Activated T-cell treated with anti-CD3 and anti-CD28 coated beads for 48 hours (primary cell): Measurements from ENCODE around the gene FGF21.

Experiments used
- DNase-seq: peaks from one replicate; pipeline ENCODE4 v3.0.0-alpha.2; 2020; ENCODE audit warnings: low read depth

FGF21 gene

DNA sequence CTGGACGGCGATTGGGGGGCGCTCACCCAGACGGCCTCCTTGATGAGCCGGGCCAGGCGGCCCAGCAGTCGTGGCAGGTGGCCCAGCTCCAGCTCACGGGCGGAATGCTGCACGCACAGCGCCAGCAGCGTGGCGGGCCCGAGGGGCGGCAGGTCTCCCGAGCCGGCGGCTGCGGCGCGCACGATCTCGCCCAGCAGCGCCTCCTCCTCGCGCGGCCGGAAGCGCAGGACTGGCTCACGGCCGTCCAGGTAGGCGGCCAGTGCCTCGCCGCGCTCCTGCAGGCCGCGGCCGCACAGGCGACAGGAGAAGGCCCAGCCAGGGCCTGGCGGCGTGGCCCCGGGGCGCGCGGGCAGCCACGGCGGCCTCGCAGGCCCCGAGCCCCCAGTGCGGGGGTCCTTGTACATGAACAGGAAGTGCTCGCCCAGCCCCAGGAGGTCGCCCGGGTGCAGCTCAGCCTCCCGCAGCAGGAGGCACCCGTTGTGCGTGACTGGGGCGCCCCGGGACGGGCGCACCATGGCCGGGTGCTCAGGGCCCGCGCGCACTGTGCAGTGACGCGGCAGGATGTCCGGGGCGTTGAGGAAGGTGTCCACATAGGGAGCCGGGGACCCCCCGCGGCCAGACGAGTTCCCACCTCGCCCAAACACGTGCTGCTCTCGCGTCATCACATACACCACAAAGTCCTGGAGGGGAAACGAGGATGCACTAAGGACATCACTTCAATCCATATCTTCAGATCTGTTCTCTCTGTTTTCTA is 26.2 kb upstream of the FGF21 start:
- no peak for DNase-seq

DNA sequence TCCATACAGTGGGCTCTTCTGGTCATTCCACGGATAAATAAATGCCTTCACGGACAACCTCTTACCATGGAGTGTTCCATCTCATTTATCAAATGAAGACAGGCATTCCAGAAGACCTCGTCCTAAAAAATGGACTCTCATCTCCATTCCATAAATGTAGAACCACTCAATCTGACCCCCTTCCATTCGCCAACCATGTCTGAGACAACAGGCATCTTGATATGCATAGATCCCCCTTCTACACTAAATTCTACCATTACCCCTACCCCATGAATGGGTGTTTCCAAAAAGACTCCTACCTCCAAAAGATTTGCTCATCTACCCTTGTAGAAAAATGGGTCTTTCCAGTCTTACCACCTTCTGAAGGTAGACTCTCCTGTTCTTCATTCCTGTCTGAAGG is 23.9 kb upstream of the FGF21 start:
- DNase-seq, result no peak

DNA sequence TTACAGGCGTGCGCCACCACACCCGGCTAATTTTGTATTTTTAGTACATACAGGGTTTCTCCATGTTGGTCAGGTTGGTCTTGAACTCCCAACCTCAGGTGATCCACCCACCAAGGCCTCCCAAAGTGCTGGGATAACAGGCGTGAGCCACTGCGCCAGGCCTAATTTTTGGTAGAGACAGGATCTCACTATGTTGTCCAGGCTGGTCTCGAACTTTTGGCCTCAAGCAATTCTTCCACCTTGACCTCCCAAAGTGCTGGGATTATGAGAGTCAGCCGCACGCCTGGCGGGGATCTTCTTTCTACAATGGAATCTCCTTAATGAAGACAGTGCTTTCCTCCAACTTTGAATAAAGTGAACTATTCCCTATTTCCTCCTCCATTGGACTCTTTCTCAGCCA is 20.7 kb upstream of the FGF21 start:
- DNase-seq, result no peak

DNA sequence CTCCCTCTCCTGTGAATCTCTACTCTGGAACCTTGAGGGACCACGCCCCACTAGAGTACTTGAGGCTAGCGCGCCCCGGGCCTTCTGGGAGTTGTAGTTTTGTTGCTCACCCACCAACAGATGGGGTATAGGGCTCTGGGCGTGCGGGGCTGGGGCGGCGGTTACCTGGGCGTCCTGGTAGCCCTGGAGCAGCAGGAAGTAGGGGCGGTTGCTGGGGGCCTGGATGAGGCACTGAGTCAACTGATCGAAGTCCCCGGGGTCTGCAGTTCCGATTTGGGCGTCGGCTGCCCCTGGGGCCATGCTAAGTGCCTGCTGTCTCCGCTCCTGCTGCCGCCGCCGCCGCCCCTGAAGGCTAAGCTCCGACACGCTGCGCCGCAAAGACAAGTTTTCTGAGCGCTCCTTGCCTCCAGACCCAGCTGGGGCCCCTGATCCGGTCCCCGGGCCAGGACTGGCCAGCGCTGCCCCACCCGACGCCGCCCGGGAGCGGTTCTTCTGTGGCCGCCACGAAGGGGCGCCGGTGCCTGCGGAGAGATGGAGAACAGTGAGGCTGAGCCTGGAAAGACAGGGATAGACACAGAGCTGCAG is 20.2 kb upstream of the FGF21 start:
- no peak for DNase-seq

DNA sequence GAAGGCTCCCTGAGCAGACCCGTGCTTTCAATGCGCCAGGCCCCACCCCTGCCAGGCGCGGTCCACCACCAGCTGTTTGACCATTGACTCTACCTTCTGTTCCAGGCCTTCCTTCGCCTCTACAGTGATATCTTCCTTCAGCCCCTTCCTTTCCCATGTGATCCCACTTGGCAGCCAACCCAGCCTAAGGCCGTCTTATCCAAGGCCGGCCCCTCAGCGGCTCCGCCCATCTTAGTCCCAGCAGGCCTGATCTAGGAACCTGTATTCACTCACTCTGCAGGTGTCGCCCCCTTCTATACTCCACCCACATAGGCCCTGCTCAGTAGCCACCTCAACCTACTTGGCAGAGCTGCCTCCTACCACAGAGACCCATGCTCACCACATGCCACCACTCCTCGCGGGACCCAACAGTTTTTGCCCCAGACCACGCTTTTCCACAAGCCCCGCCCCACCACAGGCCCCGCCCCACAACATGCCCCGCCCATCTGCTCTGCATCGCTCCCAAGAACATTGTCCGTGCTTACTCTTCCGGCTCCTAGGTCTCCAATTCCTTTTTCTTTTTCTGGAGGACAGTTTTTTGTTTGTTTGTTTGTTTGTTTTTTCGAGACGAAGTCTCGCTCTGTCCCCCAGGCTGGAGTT is 17.8 kb upstream of the FGF21 start:
- DNase-seq, result no peak

DNA sequence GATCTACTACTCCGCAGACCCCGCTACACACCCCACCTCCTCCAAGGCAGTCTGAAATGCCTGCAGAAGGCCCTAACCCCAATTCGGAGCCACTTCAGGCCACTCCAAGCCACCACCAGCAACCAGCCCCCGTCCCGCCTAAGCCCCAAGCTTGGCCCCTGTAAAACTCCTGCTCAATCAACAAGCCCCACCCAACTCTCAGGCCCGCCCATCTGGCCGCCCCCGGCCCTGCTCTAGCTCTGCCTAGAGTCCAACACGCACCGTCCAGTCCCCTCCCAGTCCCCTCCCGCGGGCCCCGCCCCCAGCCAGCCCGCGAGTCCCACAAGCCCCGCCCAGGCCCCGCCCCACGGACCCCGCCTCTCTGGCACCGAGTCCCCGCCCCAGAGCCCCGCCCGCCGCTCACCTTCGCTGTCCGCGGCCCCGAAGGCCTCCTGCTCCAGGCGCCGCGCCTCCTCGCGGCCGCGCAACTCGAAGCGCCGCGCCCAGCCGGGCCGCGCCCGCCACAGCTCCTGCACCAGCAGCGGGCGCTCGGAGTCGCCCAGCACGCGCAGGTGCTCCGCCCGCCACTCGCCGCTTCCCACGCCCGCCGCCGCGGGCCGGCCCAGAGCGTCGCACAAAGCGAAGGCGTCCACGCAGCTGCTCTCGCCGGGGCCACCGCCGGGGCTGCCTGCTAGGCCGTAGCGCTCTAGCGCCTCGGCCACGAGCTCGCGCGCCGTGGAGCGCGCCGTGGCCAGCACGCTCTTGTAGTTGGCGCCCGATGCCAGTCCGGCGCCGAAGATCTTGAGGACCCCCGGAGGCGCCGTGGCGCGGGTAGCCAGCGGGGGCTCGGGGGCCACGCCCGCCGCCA is 16.5 kb upstream of the FGF21 start:
- peak; percentile 95 for DNase-seq

DNA sequence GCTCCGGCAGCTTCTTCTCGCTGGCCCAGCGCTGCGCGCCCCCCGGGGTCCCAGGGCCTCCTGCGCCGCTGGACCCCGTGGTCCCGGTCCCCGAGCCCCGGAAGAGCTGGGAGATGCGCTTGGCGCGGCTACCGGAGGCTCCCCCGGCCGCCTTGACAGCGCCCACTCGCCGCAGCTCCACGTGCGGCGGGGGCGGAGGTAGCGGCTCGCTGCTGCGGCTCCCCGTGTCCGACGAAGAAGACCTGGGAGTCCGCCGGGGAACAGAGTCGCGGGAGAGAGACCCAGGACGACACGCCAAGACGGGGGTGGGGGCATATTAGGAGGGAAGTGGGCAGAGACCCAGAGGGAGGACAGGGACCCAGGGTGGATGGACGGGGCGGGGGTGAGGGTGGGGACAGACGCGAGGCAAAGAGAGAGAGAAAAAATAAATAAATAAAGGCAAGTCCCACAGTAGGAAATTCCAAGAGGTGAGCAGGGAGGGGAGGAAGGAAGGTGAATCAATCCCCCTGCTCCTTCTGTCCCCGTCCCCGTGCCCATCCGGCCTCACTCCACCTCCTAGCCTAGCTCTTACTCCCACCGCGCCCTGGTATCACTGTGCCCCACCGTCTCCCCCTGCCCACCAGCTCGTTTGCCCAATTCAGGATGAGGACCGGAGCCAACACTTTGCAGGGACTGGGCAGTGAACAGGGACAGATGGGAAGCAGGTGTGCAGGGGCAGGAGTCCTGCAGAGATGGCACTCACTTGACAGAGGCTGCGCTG is 15.7 kb upstream of the FGF21 start:
- DNase-seq, result no peak

DNA sequence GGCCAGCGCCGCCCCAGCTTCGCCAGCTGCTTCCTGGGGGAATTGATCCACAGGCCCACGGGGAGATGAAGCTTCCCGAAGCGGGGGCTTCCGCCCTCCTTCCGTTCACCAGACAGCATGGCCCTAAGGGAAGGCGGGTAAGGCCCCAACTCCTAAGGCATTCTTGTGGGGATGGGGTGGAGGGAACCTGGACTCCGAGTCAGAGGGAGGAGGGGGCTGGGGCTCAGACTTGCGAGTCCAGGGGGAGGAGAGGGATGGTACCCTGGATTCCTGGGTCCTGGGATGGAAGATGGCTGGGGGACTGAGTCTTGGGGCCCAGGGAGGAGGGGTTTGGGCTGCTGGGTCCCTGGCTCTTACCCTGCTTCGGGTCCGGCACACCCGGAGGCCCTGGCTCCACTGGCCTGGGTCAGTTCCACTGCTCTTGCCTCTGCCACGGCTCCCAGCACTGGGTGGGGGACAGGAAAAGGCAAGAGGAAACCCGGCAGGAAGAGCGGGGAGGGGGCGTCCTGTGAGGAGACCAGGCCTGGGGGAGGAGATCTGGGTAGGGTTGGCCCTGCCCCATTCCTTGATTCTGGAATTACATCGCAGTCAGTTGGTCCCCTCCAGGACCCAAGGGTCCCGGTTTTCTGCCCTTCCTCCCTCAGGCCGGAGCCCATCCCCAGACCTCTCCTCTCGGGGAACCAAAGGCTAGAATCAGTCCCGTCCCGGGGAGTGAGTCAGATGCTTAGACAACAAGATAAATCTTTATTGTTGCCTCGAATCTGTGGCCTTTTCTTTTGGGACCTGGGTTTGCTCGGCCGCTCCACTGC is 15.0 kb upstream of the FGF21 start, which contains the start of gene RASIP1:
Gene RASIP1 (minus strand): TSS at position 447 of the 809 bp plus-strand sequence. CDS start 328 bp downstream, at position 119.
- no peak for DNase-seq

DNA sequence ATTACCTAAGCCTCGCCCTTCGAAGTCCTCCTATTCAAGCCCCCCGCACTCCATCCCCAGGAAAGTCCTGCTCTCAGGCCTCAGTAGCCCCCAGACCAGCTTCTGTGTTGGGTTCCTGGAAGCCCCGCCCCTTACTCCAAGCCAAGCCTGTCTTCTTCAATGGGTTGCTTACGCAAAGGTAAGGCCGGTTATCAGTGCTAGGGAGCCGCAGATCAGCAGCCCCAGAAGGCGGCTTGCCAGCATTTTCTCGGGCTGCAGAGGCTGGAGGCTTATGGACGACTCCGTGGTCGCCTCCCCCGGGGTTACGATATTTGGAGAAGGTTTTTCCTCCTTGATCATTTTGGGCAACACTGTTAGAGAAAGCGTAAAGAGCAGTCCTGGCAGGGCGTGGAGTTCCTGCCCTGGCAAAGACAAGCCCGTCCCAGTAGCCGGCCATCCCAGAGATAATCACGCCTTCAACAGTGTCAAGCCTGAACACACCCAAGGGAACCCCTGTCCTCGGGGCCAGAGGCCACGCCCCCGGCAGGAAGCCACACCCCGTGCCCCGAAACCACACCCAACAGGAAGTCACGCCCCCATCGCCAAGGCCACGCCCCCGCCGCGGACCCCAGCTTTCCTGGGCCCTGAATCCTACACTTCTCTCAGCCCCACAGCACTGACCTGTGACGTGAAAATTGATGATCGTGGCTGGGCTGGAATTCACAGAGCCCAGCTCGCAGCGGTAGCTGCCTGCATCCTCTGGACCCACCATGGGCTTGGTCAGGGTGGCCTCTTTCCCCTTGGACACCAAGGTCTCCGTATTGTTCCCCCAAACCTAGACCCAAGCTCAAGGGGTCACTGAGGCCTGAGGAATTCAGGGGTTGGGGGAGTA is 14.0 kb upstream of the FGF21 start:
- DNase-seq, result no peak

DNA sequence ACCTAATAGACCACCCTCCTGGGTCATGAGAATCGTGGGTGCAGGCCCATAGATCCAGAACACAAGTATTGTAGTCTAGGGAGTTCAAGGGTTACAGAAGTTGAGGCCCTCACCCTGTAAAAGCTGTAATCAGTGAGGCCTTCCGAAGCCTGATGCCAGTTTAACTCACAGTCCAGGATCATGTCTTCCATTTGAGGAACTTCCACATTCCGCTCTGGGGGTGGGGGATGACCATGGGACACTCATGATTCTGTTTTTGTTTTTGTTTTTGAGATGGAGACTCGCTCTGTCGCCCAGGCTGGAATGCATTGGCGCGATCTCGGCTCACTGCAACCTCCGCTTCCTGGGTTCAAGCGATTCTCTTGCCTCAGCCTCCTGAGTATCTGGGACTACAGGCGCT is 13.2 kb upstream of the FGF21 start:
- DNase-seq, result no peak

DNA sequence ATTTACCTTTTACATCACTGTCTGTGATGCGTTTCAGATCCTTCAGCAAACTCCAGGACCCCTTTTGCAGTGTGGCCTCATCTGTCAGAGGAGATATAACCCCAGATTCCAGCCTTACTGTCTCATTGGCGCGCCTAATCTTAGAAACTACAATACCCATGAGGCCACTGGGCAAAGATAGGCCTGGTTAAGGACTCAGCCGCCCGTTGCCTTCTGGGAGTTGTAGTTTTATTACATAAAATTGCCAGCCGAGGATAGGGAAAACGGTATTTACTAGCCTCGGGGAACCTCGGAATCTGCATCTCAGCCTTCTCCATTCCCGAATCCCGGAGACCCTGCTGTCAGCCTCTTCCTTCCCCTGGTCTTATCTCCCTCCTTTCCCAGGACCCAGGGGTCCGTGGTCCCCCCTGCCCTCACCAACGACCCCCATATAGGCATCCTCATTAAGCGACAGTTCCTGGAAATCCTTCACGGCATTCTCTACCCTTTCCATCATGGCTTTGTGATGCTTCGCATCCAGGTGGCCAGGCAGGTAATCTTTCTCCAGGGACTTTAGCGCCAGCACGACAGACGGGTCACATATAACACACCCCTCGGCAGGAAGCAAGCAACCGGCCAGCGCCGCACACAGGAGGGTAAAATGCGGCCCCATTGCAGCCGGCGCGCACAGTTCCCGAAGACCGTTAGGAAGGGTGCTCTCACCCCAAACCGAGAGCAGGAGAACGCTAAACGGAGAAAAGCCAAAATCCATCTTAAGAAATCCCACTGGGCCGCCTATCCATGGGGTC is 9.9 kb upstream of the FGF21 start:
- DNase-seq, result no peak

DNA sequence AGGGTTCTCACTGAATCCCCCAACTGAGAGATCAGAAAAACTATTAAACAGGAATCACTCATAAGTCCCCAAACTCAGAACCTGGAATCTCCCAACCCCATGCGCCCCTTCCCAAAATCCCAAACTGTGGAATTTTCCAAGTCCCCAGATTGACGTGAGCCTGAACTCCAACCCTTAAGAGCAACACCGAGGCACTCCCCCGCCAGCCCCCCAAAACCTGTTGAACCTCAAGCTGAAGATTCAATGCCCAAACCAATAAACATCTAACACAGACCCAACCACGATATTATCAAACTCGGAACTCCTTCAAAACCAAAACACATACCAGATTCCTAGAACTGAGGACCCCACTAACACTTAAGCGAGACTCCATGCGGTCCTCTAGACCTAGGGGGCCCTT is 9.2 kb upstream of the FGF21 start:
- DNase-seq, result no peak

DNA sequence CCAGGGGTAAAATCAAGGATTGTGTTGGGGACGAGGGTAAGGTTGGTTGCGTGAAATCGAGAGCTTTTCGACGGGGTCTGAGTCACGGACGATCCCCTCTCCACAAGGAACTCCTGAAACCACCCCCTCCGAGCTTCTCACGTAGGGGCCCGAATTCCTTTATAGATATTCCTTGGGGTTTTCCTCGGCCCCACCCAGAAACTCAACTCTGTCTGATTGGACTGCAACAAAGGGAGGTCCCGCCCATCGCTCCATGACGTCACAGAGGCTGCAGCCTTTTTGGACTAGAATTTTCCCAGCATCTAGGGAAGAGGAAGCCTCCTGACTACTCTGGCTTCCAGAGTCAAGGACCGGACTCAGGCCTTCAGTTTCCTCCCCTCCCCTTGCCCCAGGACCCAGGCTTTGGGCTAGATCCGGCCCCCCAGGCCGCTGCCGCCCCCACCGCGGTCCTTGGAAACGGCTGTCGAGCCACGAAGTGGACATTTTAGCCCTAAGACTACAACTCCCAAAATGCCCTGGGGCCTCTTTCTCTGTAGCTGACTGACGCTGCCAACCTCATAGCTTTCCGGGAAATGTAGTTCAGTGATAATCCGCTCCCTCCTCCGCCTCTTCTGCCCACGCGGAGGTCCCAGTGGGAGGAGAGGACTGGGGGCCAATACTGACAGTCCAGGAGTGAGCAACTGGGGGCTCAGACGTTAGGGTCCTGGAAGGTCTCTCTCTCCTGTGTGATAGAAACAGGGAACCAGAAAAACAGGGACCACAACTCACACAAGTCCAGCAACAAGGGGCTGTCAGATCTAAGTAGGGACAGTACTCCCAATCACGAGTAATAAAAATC is 8.4 kb upstream of the FGF21 start, which contains the start of gene IZUMO1:
Gene IZUMO1 (minus strand): TSS at position 172 of the 838 bp plus-strand sequence. CDS start 1,050 bp downstream, outside the sequence.
- peak; percentile 45 for DNase-seq

DNA sequence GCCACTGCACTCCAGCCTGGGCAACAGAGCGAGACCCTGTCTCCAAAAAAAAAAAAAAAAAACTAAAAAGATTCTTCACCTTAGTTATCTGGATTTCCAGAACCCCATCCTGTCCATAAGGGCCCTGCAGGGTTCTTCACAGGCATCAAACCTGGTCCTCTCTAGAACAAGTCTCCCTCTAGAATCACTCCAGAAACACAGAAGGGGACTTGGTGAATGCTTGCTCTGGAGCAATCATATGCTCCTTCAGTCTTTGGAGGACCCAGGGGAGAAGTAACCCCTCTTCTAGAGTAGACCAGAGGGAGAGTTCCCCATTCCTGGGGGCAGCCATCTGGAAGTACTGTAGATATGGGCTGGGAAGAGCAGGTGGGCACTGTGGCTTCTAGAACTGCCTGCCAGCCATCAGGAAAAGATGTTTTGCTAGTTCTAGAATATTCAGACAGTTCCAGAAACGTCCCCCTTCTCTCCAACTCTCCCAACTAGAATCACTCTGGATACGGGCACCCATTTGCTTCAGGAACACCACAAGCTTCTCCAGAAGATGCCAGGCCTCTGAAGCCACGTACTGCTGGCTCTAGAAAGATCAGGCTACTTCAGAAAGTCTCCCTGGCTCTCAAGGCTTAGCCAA is 5.6 kb upstream of the FGF21 start:
- DNase-seq, result no peak

DNA sequence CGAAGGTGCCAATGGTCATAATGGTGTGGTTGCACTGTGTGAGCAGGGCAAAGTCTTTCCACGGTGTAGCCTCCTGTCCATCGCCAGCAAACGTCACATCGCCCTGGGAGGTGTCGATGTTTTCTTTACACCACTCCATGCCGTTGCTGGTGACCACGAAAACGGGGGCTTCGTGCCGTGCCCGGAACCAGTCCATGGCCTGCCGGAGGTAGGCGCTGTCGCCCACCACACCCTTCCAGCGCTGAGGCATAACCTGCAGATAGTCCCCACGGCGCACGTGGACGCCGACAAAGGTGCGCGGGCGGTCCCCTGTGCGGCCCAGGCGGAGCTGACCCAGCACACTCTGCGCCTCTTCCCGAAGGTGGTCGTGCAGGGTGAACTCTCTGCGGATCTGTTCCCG is 5.0 kb upstream of the FGF21 start:
- no peak for DNase-seq

DNA sequence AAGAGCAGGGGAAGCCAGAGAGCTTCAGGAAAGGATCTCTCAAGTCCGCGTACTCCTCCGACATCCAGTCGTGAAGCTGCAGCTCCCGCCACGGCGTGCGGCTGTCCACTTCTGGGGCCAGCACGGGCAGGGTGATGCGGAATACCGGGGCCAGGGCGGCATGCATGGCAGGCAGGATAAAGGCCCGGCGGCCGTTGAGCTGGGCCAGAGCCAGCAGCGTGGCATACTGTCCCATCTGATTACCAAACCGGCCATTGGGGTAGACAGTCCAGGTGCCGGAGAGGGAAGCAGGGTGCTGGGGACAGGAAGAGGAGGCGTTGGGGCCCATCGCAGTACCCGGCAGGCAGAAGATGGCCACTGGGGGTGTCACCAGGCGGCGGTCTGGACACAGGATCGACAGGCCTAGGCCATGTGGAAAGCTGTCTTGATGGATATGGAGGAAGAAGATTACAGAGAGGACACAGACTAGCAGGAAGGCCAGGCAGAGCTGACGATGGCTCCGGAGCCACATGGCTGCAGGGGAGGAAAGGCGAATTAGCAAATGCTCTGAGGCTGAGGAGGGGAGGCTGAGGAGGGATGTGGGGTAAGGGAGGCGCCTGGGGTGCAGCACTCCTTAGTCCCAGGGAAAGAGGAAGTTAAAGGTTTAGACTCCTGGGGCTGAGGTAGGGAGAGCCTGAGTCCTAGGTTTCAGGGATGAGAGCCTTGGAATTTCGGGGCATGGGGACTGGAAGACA is 4.4 kb upstream of the FGF21 start:
- no peak for DNase-seq
